ENCODE data around the gene DNAAF8.
"Not testable (repeated sequence)": the region's sequence is repeated elsewhere in the genome, so short reads cannot be mapped to it uniquely, and the experiment has no call there.

The DNAAF8 gene

DNA sequence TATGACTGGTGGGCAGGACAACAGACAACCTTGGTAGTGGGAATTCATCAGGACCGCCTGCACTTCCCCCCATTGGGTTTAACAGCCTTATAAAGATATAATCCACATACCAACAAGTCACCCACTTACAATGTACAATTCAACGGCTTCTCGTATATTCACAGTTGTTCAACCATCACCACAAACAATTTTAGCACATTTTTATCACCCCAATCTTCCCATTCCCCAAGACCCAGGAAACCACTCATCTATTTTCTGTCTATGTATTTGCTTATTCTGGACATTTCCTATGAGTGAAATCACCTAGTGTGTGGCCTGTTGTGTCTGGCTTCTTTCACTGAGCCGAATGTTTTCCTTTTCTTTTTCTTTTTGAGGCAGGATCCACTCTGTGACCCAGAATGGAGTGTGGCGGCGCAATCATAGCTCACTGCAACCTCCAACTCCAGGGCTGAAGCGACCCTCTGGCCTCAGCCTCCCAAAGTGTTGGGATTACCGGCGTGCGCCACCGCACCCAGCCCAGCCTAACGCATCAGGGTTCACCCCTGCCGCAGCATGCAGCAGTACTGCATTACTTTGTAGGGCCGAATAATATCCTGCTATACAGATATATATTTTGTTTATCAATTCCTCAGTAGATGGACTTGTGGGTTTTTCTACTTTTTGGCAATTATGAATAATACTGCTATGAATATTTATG lies 11.1 kb upstream of the DNAAF8 start:
- DNase-seq (ENCODE audit: low spot score) = no peak

DNA sequence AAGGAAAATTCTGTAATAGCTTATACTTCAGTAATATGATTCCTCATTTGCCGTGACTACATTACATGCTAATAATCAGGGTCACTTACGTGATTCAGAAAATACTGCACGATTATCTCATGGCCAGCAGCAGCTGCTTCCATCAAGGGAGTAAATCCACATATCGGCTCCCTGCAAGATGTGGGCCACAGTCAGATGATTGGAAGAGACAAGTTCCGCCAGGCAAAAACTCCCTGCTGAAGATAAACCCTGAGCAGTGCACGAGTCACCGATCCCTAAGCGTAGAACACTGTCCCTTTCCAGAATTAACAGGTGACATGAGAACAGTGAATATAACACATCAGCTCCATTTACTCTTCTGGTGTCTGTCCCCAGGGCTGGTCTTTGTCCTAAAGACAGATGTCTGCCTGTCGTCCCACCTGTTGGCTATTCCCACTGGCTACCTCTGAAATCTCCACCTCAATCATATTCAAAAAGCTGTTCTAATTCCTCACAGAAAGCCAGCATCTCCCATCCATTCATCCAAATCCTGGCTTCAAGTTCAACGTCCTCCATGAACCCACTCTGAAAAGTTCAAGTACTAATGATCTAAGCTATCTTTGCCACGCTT lies 9.6 kb upstream of the DNAAF8 start:
- no peak for DNase-seq (ENCODE audit: low spot score)

GRCh38 chr16:4726616-4727015 lies 7.7 kb upstream of the DNAAF8 start:
- DNase-seq (ENCODE audit: low spot score) = no peak

GRCh38 chr16:4728676-4729075 lies 5.7 kb upstream of the DNAAF8 start:
- DNase-seq (ENCODE audit: low spot score) = no peak

GRCh38 chr16:4729876-4730275 lies 4.5 kb upstream of the DNAAF8 start:
- DNase-seq (ENCODE audit: low spot score) = no peak

GRCh38 chr16:4733211-4733742 lies 1.1 kb upstream of the DNAAF8 start:
- DNase-seq (ENCODE audit: low spot score) = no peak

DNA sequence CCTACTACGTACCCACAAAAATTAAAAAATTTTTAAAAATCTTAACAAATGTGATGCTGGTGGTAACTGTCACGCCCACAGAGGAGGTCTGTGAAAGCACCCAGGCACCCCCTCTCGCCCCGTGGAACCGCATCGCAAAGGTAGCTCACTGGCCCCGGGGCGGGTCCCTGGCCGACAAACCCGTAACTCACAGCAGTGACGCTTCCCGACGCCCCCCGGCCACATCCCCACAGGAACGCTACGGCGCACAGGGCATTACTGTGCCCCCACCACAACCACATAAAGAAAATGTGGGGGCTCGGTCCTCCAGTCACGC lies 632 bp upstream of the DNAAF8 start:
- DNase-seq (ENCODE audit: low spot score) = no peak

DNA sequence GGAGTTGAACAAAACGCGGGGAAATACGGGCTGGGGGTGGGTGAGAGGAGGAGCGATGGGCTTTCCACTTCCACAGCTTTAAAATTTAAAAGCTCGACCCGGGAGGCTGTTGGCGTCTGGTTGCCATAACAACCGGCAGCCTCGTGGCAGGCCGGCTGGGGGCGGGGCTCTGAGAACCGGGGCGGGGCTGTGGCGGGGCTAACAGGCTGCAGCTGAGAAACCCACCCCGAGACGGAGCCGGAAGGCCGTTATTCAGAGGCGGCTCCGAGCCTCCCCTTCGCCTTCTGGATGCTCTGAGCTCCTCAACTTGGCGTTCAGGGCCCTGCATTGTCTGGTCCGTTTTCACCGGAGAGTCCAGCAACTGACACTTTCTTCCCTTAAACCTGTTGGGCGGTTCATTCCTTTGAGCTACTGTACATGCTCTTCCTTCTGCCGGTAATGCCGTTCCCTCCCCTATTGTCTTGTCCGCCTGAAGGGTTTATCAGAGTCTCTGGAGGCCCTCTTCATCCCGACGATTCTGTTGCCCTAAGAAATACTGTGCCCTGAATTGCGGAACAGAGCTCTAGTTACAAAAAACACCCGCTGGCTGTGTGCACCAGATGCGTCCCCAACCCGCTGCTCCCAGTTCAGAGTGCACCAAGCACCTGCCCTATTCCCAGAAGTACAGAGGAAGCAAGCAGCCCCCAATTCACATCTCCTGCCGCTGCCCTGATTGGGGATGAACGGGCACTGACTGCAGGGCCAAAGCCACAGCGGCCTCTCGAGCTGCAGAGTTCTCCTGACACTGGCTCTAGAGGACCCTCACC lies 596 bp downstream of the DNAAF8 start:
- DNase-seq (ENCODE audit: low spot score) = peak; percentile 58

GRCh38 chr16:4736546-4736945 lies 2.2 kb downstream of the DNAAF8 start:
- no peak for DNase-seq (ENCODE audit: low spot score)

DNA sequence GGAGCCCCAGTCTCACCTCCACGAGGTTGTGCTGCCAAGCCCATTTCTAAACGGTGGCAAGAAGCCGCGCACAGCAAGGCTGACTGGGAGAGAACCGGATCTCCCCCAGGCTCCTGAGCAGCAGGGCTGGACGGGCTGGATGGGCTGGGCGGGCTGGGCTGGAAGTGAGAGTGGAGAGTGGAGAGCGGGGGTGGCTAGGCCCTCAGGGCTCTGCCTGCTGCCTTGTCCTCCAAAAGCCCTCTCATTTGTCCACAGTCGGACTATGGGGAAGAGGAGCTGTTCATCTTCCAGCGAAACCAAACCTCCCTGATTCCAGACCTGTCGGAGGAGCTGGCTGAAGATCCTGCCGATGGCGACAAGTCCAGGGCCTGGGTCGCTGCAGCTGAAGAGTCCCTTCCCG lies 3.2 kb downstream of the DNAAF8 start:
- no peak for DNase-seq (ENCODE audit: low spot score)

DNA sequence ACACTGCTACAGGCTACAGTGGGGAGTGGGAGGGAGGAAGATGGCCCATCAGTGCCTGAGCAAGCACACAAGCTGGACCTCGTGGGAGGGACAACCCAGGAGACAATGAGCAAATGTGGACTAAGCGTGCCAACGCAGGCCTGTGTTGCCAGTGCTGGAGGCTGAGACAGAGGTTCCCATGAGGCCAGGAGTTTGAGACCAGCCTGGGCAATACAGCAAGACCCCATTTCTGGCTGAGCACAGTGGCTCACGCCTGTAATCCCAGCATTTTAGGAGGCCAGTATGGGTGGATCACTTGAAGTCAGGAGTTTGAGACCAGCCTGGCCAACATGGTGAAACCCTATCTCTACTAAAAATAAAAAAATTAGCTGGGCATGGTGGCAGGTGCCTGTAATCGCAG lies 4.0 kb downstream of the DNAAF8 start:
- not testable (repeated sequence) for DNase-seq (ENCODE audit: low spot score)

- no peak for DNase-seq (ENCODE audit: low spot score)
Observed at GRCh38 chr16:4743226-4743878, 9.0 kb downstream of the DNAAF8 start.

DNA sequence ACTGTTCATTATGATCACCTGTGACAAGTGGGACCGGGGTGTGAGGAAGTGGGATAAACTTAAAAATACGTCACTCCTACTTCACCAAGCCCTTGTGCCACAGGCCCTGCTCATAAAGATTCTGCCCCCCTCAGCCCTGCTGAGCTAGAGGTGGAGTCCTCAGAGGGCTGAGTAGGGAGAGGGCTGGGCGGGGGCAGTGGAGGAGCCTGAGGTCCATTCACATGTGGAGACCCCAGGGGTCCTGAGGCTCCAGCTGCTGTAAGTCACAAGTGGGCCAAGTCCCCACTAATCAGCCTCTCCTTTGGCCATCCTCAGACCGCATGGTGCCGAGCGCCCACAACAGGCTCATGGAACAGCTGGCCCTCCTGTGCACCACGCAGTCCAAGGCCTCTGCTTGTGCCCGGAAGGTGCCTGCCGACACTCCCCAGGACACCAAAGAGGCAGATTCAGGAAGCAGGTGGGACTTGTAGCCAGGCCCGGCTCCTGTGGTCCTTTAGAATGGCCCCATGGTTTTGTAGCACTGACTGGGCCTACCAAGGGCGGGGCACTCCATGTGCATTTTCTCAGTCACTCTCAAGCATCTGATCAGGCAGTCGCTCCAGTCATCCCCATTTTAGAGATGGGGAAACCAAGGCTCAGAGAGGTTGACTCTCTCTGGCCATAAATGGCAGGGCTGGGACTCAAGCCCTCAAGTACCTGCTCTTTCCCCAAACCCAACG lies 10.4 kb downstream of the DNAAF8 start:
- DNase-seq (ENCODE audit: low spot score) = no peak

- DNase-seq (ENCODE audit: low spot score) = no peak
Observed at GRCh38 chr16:4745274-4745569, 10.9 kb downstream of the DNAAF8 start.

DNA sequence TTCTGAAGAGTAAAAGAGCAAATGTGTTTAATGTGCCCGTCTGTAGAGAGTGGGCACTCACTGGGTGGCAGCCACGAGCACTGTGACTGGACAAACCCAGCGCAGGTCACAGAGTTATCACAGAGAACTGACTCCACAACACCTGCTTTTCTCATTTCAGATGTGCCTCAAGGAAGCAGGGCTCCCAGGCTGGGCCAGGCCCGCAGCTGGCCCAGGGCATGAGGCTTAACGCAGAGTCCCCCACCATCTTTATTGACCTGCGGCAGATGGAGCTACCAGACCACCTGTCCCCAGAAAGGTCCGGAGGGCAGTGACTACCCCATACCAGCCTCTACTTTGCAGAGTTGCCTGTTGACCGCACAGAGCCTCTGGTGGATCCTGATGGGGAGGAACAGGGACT lies 11.9 kb downstream of the DNAAF8 start:
- DNase-seq (ENCODE audit: low spot score) = no peak

- DNase-seq (ENCODE audit: low spot score) = no peak
Observed at GRCh38 chr16:4746991-4747574, 12.7 kb downstream of the DNAAF8 start.

GRCh38 chr16:4747906-4748681 lies 13.8 kb downstream of the DNAAF8 start:
- no peak for DNase-seq (ENCODE audit: low spot score)

GRCh38 chr16:4748682-4749411 lies 14.5 kb downstream of the DNAAF8 start:
- DNase-seq (ENCODE audit: low spot score) = no peak

- DNase-seq (ENCODE audit: low spot score) = no peak
Observed at GRCh38 chr16:4749700-4750257, 15.4 kb downstream of the DNAAF8 start.

DNA sequence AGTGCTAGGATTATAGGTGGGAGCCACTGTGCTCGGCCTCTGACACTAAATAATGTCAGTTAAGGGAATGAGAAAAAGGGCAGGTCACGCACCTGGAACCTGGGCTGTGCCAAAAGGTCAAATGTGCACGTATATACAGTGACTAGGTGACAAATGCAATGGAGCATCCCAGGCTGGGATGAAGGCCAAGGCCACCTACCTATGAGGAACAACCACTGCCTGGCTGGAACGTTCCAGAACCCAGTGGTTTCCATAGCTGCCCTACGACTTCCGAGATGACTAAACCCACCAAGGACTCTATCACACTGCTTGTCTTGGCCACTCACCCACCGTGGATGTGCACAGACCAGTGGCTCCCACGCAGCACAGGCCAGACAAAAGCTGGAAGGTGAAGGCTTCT lies 16.6 kb downstream of the DNAAF8 start:
- DNase-seq (ENCODE audit: low spot score) = no peak

Measured in pons (tissue), 1 donor.